Activated T-cell treated with anti-CD3 and anti-CD28 coated beads for 48 hours (primary cell): ENCODE data around the gene VOPP1.
"Not testable (repeated sequence)": the region's sequence is repeated elsewhere in the genome, so short reads cannot be mapped to it uniquely, and the experiment has no call there.

ENCODE experiments used
- DNase-seq: peaks from one replicate; pipeline ENCODE4 v3.0.0-alpha.2; 2020; ENCODE audit warnings: low read depth

VOPP1 gene

DNA sequence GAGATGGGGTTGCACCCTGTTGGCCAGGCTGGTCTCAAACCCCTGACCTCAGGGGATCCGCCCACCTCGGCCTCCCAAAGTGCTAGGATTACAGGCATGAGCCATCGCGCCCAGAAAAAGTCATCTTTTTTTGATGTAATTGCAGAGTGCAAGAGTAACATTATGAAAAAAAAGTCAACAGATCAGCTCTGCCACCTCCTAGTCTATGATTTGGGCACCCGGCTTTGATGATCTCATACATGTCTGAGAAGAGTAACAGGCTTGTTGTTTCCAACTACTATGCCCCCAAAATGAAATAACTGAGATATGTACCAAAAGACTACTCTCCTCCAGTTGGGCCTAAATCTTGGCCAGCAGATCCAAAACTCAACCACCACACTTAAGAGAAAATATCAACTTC, 40.8 kb downstream of the VOPP1 start:
- no peak for DNase-seq

DNA sequence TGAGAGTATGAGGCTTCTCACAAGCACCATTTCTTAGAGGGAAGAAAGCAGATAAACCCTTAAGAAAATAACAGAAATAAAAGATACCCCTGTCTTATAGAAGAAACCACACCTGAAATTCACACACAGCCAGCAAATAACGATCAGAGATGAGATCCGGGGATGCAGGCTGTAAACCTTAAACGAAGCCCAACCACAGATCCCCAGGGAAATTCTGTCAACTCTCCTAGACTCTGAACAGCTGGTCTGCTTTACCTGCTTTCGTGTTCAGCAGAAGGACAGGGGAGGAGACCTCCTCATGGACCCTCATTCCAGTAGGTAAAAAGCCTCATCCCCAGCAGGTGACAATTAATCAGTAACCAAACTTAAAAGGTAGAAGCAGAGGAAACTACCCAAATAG, 45.0 kb downstream of the VOPP1 start:
- no peak for DNase-seq

- no peak for DNase-seq
Measured at GRCh38 chr7:55526770-55527169, 45.5 kb downstream of the VOPP1 start.

GRCh38 chr7:55526329-55526728, 46.0 kb downstream of the VOPP1 start:
- no peak for DNase-seq

DNA sequence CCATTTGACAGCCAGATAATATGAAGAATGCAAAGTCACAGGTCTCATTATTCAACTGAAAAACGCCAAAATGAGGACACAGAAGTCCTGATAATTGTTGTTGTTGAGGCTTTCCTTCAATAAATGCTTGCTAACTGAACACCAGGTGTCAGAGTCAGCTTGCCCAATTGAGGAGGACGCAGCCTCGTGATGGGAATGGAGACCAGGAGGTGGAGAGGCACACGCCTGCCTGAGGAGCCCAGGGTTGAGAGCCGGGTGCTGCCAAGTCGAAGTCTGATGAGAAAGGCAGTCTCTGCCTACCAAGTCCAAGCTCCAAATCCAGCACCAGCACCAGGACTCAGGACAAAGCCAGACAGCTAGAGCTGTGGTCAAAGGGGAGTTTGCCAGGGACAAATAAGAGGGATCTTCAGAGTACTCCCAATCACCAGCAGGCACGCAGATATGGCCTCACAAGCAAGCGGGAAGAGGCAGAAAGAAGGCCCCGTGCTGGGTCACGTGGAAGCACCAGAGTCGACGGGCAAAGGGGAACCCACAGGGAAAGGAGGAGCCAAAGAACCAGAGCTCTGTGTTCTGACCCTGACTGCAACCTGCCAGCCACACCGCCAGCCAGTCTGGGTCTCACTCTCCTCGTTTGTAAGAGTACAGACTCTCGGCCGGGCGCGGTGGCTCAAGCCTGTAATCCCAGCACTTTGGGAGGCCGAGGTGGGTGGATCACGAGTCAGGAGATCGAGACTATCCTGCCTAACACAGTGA, 47.6 kb downstream of the VOPP1 start:
- no peak for DNase-seq

DNA sequence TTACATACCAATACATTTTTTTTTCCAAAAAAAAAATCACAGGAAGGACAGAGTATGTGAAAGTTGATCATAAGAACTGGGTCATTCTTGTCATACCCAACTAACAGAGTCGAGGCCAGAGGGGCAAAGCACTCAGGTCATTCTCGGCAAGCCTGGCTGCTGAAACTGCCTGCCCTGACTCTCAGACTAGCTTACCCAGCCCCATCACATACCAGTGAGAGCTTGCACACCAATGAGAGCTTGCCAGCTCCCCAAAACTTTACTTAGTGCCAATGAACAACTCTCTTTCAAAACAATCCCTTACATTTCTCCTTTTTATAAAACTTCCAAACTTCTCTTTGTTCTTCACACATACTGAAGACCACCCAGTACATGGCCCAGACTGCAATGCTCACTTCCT, 48.9 kb downstream of the VOPP1 start:
- no peak for DNase-seq

- no peak for DNase-seq
Measured at GRCh38 chr7:55521917-55522902, 50.1 kb downstream of the VOPP1 start.

DNA sequence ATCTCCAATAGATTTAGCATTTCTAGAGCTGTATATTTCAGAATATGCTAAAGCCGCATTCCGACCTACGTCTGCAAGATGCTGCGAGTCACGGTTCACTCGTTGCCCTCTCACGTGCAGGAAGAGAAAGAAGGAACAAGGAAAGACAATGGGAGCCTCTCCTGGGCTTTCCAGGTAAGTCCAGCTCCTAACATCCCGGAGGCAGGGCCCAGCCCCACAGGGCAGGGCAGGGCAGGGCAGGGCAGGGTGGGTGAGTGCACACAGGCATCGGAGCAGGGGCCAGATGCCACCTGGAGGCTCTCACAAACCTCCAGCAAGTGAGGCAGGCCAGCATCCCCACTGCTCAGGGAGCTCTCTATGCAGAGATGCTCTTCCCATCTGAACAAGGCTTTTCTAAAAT, 50.8 kb downstream of the VOPP1 start:
- no peak for DNase-seq

DNA sequence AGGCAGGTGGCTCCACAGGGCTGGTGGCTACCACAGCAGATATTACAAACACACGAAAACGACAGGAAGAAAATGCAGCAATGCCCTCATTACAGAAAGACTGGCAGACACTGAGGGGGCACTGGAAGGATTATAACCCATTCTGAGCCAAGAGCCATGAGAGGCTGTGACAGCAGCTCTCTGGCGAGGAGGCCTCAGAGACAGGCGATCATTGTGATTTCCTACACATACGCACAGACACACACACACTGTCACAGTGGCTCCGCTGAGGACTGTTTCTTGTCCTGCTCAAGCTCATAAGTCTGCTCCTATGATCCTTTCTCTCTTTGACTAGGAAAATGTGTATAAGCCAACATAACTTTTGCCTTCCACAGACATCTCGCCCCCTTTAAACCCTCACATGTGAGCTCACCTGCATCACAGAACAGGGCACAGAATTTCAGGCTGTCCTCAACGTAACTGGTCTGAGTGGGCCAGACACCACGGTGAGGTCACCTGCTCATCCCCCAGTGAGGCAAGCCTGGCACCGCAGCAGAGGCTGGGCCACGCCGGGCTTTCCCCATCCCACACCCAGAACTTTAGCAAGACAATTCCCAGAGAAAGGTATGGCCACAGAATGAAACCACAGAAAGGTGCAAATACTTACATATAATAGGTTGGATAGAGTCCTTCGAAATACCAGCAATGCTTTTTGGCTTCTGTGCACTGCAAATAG, 51.7 kb downstream of the VOPP1 start:
- DNase-seq: no peak

- no peak for DNase-seq
Measured at GRCh38 chr7:55518836-55519235, 53.5 kb downstream of the VOPP1 start.

DNA sequence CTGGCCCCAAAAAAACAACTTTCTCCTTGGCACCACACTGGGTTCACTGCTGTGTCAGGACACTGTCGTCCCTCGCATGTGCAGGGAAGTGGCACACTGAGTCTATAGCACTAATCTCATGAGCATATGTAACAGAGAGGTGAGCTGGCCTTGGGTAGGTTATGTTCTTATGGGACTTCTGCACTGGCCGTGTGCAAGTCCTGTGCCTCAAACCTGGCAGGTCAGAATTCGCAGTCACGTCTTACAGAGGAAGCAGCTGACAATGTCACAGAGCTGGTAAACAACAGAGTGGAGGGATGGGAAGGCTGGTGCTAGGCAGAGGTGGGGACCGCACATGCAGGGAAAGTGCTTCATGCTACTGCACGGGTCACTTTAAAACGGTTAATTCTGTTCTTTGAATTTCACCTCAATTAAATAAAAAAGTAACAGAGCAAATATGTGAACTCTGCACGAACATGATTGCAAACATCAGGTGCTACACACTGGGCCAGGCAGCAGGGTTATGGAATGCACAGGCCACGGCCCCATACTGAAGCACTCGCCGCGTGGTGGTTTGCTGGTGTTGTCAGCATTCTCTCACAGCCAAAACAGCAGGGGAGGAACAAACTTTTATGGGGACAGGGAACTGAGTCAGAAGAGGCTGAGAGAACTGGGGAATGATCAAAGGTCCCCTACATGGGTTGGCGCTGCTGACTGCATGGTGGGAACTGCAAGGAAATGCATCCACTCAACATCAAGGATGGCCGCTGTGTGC, 54.2 kb downstream of the VOPP1 start:
- no peak for DNase-seq

- peak; percentile 66 for DNase-seq
Measured at GRCh38 chr7:55517191-55517633, 55.1 kb downstream of the VOPP1 start.

- DNase-seq: no peak
Measured at GRCh38 chr7:55516409-55516808, 55.9 kb downstream of the VOPP1 start.

- DNase-seq: no peak
Measured at GRCh38 chr7:55515569-55516279, 56.6 kb downstream of the VOPP1 start.

DNA sequence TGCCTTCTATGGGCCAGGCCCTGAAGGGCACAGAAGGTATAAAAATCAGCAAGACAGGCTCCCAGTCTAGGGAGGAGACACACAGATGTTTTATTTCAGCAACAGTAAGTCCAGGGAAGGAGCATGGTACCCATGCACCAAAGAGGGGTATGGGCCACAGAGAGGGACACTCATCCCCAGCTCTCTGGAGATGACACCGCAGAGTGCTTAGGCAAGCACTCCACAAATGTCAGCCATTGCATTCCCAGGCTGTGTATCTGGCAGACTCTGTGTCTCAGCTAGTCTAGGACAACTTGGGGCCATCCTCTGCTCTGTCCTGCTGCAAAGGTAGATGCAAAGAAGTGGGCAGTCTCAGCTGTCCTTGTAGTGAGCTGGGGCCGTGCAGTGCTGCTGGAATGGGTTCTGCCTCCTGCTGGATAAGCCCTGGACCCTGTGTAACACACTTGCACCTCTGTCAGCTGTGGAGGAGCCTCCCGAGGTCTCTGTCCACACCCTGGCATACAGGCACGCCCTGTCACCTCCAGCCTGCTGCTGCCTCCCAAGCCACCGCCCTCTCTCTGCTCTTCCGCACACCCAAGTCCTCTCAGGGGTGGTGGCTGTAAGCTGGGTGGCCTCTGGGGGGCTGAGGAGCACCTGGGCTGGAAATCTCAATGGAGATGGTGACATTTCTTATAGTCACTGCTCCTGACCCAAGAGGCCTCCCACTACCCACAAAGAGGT, 57.6 kb downstream of the VOPP1 start:
- DNase-seq: no peak

GRCh38 chr7:55513868-55514267, 58.4 kb downstream of the VOPP1 start:
- no peak for DNase-seq

GRCh38 chr7:55512635-55513191, 59.6 kb downstream of the VOPP1 start:
- no peak for DNase-seq

- no peak for DNase-seq
Measured at GRCh38 chr7:55510621-55511020, 61.7 kb downstream of the VOPP1 start.

DNA sequence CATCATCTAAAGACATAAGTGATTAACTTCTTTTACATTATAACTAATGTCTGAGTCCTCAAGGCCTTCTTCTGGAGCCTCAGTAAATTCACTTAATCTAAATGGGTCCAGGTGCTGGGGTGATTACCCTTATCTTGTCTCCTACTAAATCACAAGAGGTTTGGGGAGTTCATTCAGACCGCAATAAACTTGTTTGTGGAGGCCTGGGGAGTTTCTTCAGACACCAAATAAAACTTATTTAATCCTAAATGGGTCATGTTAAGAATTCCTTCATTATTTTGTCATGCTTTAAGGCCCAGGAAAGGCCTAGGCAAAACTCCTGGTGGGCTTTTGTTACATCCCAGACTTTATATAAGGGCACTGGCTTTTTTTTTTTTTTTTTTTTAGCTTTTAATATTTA, 62.1 kb downstream of the VOPP1 start:
- DNase-seq: not testable (repeated sequence)

GRCh38 chr7:55509322-55509721, 63.0 kb downstream of the VOPP1 start:
- DNase-seq: no peak
